HG03342 (cell line): ENCODE results near the gene ZC3H12A.

Source experiments
- ATAC-seq: cut with Tn5 transposase; IDR thresholded peaks from one replicate; pipeline ENCODE4 v1.9.1; 2021; ENCODE audit warnings: mild to moderate bottlenecking, moderate library complexity; ENCODE audit not compliant: unreplicated experiment

ZC3H12A gene

DNA sequence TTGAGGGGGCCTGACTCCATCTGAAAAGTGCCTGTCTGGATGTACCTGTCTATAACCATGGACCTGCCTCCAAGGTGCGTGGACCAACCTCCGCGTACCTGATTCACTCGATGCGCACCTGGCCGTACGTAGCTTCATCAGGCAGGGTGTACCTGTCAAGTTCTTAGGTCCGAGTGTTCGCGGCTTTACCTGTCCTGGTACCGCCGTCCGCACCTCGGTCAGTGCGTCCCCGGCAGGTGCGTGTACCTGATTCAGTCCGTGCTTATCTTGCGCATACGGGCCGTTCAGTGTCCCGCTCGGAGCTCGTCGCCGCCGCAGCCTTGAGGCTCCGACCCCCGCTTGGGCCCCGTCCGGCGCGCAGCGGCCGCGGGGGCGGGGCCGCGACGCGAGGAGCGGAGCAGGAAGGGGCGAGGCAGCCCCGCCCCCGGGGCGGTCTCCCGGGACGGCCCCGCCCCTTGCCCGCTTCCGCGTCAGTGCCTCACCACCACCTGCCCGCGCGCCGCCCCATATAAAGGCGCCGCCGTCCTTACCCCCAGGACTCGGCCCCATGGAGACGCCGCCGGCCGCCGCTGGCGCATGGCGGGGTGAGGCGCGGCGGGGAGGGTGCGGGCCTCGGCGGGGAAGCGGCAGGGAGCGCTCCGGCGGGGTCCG is at the start of gene ZC3H12A:
ZC3H12A (plus strand) TSS at position 535 of the 651 bp plus-strand sequence. CDS start 917 bp downstream, outside the sequence.
- peak; percentile 54 for ATAC-seq

DNA sequence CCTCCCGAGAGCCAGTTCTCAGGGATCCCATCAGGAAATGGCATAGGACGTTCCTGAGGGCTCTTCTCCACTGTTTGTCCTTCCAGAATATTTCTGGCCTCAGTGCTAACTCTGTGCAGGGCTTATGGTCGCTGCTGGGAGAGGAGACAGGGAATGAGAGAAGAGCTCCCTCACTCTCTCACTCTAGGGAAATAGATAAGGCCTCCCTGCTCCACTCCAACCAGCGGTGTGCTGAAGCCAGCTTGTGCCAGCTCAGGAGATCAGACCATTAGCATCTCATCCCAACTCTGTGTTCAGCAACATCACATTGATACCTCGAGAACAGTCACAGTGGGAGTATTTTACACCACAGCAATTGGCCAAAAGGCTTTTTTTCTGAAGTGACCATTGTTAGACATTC is 49.2 kb upstream of the ZC3H12A start:
- ATAC-seq = no peak

DNA sequence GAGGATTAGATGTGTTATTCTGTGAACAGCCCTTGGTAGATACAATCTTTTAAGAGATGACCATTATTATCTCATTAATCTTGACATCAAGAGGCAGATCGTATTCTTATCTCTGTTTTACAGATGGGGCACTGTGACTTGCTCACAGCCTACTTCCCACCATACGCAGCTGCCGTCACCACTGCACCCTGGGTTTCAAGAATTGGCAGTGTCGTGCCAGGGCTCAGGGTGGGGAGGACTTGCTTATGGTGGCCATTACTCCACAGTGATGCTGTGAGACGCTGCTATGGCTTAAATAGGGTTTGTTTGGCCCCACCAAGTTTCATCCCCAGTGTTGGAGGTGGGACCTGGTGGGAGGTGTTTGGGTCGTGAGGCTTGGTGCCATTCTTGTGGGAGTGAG is 45.4 kb upstream of the ZC3H12A start:
- ATAC-seq = no peak

DNA sequence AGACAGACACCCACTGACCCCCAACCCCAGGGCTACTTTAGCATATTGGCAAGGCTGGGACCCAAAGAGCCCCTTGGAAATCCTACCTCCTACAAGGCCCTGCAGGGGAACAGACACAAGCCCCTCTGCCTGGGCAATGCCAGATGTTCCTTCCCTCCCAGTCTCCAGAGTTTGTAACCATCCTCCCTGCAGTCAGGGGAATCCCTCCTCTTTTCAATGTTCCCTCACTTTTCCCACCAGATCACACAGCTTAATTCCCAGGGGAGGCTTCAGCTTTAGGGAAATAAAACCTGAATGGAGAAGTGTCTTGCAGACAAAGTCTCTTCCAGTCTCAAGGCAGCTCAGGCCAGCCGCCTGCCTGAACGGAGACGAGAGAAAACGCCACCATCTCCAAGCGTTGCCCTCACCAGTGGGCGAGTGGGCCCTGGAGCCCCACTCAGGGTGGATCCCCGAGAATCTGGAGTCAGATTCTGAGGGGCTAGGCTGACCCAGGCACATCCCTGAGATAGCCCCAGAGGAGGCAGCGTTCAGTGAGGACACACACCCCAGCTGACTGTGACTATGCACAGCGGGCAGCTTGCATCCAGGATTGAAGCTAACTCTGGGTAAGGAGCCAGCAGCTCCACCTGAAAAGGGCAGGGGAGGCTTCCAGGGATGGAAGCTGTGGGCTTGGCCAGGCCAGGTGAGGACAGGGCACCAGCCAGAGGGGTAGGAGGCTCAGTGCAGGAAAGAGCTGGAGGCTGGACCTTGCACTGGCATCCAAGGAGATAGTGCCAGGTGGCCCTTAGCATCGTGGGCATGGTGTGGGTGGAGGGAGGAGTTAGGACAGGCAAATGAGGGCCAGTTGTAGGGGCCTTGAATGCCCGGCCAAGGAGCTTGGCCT is 44.0 kb upstream of the ZC3H12A start:
- ATAC-seq = no peak

DNA sequence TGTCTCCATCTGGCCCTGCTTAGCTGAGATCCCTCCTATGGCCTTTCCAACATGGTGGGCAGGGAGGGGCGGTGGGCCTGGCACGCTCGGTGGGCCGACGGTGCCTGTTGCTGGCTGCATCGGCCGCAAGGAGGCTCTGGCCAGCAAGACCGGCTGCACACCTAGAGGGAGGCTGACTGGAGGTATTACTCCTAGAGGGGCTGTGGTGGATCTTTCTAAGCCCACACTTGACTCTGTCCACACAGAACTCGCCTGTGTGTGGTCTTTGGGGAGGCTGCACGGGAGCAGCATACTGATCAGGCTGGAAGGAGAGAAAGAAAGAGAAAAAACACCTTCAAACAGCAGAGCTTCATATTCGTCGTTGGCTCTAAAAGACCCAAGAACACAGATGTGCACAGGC is 41.7 kb upstream of the ZC3H12A start:
- no peak for ATAC-seq

DNA sequence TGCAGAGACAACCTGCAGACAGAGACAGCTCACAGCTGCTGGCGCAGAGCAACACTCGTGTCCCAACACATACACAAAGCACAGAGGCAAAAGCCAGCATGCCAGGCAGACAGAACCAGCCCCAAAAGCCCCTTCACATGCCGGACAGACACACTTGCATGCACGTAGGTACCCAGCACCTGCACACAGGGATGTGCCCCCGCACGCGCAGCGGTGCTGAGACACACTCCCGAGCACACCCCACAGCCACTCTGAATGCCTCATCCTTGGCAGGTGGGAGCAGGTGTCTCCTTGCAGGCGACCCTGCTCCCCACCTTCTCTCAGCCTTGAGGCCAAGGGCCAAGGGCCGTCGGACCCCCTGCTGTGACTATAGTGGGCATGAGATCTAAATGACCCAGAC is 41.2 kb upstream of the ZC3H12A start:
- ATAC-seq = no peak

DNA sequence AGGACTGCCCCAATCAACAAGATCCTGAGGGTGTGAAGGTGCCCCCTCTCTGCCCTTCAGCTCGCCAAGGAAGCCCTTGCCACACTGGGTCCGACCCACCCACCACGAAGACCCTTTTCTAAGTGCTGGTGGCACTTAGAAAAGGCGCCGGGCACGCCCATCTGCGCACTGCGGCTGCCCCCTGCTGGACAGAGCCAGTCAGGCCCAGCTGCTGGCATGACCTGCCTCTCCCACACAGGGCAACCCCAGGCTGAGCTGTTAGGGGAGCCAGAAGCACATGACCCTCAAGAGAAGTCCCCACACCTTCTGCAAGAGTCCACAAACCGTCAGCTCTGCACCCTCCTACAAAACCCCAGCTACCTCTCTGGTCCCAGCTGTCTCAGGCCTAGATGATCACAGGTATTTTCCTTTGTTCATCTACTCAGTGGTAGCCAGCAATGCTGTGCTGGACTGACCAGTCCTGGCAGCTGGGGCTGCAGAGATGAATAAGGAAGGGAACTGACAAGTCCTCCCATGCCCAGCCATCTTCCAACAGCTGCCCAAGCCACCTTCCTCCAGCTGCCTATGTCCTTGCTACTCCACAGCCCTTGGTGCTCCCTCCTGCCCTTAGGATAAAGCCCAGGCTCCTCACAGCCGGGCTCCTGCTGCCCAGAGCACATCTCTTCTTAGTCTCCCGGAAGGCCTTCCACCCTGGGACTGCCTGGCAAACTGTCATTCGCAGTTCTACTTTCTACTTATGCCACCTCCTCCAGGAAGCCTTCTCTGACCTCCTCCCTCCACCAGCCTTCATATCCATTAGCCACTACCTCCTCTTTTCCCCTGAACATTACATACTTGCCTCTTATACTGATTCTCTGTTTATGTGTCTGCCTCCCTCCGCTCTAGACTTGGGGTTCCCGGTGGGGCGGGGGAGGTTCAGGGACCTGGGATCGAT is 39.8 kb upstream of the ZC3H12A start:
- no peak for ATAC-seq

DNA sequence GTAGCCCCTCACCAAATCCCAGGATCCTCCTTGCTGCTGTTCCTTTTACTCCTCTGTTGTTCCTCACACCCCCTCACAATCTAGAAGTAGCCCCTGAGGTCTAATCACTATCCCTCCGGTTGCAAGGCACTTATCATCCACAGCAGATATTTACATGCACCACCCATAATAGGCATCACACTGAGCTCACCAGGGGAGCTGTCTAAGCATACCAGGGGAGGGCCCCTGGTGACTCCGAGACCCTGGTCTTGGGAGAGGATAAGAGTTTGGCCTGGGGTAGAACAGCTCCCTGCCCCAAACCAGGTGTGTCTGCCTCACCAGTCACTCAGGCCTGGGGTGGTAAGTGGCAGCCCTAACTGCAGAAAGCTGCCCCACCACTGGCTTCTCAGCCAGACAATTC is 37.3 kb upstream of the ZC3H12A start:
- ATAC-seq = no peak

DNA sequence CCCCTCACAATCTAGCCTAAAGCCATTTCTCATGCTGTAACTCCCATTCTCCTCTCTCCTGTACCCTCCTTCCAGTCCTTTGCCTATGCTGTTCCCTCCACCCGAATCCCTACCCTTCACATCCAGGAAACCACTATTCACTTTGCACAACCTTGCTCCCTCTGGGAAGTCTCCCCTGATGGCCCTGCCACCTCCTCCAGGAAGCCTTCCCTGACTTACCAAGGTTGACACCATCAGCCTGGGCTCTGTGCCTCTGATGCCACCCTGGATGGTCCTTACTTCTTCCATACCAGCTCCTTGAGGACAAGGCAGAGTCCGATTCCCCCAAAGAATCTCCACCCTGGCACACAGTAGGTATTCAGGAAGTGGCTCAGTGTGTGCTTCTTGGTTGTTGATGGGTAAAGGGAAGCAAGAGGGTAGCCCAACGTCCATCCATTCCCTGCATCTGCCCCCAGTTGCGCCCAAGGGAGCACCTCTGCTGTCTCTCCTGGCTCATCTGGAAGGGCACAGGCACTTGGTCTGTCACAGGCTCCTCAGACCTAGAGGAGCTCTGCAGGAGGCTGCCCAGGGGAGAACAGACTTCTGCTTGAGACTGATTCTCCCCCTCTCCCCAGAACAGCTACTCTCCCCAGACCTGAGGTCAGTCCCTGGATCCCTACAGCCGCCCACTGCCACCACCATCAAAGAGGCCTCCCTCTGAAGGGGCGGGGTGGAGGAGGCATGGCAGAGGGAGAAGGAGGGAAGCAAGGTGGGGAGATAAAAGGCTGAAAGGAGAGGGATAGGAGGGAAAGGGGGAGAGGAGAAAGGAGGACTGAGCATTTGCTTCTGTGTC is 36.1 kb upstream of the ZC3H12A start:
- no peak for ATAC-seq

DNA sequence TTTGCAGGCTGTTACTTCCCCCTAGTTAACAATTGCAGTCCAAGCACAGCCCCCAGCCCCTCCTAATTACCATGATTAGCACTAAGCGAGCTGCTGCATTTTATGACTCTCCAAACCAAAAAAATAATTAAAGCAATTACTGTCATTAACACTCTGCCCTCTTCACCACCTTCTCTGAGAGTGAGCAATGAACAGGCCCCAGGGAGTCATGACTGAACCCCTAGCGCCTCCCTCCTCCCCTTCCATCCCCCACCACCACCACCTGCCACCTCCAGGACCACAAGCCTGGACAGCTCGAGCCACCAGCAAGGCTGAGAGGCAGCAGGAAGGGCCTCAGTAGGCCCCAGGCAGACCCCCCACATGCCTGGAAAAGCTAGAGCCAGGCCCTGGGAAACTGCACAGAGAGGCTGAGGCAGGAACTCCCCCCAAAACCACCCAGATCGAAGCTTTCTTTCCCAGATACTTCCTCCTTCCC is 35.5 kb upstream of the ZC3H12A start:
- ATAC-seq = no peak

DNA sequence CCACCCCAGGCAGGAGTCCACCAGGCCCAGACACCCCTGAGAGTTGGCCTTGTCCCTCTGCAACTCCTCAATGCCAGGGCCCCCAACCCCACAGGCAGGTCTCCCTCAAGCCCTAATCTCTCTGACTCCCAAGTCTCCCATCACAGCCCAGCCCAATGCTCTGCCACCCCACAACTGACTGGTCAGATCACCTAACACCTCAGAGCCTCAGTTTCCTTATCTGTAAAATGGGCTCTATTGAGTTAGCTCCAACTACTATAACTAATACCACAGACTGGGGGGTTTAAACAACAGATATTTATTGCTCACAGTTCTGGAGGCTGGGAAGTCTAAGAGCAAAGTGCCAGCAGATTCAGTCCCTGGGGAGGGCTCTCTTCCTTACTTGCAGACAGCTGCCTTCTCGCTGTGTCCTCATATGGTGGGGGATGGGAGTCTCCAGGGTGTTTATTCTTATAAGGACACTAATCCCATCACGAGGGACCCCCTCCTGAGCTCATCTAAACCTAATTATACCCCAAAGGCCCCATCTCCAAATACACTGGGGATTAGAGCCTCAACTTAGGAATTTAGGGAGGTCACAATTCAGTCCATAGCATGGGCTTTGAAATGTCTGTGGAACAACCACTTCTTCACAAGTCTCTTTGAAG is 34.9 kb upstream of the ZC3H12A start:
- ATAC-seq = no peak

DNA sequence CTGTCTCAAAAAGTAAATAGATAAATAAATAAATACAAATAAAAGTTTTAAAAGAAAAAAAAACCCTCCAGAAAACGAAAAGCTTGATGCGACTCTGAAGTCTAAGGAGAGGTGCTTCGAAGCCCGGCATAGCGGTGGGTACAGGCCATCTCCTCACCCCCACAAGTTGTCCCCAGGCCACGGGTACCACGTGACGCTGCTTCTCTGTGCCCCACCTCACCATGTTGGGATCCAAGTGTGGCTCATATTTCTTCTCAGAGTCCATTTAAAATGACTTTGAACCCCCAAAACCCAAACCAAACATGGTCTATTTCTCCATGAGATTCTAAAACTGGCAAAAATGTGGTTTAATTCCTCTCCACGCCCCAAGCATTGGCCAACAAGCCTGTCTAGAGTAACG is 32.9 kb upstream of the ZC3H12A start:
- no peak for ATAC-seq

DNA sequence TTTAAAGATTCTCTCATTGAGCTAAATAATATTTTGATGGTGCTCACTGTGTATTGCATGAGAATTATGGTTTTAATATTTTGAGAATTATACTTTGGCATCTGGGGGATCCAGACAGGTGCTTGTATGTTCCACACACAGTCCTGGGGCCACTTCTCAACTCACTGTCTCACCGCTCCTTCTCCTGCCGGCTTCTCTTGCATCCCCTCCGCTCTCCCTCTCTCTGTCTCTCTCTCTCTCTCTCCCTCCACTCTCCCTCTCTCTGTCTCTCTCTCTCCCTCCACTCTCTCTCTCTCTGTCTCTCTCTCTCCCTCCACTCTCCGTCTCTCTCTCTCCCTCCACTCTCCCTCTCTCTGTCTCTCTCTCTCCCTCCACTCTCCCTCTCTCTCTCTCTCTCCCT is 32.2 kb upstream of the ZC3H12A start:
- ATAC-seq = no peak

DNA sequence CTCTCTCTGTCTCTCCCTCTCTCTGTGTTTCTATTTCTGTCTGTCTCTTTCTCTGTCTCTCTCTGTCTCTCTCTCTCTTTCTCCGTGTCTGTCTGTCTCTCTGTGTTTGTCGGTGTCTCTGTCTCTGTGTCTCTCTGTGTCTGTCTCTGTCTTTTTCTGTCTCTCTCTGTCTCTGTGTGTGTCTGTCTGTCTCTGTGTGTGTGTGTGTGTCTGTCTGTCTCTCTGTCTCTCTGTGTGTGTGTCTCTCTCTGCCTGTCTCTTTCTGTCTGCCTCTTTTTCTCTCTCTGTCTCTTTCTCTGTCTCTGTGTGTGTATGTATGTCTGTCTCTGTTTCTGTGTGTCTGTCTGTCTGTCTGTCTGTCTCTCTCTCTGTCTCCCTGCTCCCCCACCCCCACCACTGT is 31.7 kb upstream of the ZC3H12A start:
- ATAC-seq = no peak

DNA sequence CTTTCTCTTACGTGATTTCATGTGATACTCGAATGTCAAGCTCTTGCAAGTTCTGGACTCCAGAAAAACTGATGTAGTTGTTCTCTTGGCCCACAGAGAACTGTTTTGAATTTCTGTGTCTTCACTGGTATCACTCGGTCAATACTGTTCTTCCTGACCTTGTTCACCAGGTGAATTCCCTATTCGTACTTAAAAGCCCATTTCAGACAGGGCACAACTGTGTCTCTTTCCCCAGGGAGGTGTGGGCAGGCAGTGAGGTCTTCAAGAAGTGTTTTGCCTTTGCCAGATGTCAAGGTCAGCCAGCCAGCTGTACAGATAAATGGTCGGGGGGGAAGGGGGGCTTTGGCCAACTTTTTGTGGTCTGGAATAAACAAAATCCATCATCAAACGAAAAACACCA is 27.5 kb upstream of the ZC3H12A start:
- ATAC-seq = no peak

DNA sequence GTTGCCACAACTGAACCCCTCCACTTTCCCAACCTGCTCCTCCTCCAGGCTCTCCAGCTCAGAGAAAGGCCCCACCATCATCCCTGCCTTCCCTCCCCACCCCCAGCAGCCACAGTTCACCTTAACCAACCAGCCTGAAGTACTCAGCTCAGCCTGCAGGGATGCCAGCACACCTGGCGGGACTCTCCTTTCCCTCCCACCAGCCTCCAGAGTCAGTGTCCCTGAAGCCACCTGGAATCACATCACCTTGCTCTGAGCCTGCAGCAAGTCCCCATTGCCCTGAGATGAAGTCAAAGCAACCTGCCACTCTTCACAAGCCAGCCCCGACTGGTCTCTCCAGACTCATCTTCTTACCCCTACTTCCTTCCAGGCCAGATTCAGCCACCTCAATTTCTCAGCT is 26.2 kb upstream of the ZC3H12A start:
- no peak for ATAC-seq

DNA sequence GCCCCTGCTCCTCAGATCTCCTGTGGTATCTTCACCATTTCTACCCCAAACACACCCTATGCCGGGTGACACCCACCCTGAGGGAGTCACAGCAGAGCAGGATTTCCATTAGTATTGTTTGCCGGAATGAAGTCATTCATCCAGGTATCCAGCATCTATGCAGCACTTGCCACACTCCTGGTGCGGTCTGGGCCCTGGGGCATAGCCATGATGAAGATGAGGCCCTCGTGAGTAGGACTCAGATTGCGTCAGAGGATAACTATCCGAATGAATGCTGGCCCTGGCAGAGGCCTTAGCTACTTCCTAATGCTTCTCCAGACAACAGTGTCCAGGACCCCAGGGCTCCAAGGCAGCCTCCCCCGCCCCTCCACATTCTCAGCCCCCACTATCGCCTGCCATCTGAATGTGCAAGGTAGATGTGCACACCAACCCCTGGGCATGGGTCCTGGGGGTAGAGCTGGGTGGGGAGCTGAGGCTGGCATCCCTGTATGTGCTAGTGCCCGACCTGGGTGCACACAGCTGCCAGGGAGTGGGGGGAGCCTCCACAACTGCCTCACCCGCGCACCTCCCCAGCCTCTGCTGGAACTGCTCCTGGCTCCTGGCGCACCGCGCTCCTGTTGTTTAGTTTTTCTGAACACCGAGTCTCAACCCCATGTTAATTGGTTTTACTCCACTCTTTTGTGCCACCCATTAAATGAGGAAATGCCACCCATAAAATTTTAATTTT is 25.5 kb upstream of the ZC3H12A start:
- ATAC-seq = no peak

DNA sequence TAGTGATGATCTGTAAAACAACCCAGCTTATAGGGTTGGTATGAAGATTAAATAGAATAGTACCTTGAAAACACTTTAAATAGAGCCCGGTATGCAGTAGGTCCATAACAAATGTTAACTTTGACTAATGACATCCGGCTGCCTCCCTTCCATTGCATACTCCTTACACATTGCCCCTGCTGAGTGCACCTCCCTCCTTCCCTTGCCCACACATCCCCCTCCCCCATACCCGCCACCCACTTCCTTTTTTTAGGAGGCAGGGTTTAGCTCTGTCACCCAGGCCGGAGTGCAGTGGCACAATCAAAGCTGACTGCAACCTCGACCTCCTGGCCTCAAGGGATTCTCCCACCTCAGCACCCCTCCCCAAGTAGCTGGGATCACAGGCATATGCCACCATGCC is 24.4 kb upstream of the ZC3H12A start:
- ATAC-seq = no peak

DNA sequence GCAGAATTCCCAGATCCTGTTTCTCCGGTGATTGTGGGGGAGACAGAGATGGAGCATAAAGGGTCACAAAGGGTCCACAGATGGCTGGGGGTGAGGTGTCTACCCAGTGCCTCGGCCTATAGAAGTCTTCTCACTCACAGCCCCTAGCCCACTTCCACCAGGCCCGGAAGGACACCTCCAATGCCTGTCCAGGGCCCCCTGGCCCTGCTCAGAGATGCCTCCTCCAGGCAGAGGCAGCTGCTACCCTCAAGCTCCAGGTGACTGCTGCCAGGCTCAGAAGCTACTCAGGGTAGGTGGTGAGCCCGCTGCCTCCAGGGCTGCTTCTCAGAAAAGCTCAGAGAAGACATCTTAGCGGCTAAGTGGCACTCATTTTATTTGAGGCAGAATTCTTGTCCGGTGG is 22.0 kb upstream of the ZC3H12A start:
- no peak for ATAC-seq
